AG10803 (cell line): ENCODE measurements around the gene APH1B.

Experiments
- DNase-seq: peaks from one replicate; pipeline ENCODE4 v3.0.0; 2010; ENCODE audit warnings: low read depth
- H3K4me3 ChIP-seq: 2 replicates; pipeline ENCODE4 v1.5.1; 2011; ENCODE audit warnings: mild to moderate bottlenecking, low read length, control low read depth
- TF ChIP-seq, protein P1 (sequence below): conservative IDR thresholded peaks from 2 replicates; pipeline ENCODE4 v1.5.1; 2011; ENCODE audit warnings: mild to moderate bottlenecking, low read length, control low read depth, inconsistent platforms

Gene APH1B

DNA sequence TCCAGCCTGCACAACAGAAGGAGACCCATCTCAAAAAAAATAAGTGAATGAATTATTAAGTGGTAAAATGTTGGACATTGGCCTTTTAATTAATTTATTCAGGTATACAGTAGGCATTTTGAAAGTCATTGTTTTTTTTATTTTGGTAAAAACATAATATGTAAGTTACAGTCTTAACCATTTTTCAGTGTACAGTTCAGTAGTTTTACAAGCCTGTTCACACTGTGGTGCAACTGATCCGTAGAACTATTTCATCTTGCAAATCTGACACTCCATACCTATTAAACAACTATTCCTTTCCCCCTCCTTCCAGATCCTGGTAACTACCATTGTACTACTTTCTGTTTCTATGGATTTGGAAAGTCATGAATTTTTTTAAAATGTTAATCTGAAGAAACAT is 36.1 kb upstream of the APH1B start:
- no peak for DNase-seq
- no peak overlapping the region for H3K4me3 ChIP-seq
- TF ChIP-seq, protein P1, sequence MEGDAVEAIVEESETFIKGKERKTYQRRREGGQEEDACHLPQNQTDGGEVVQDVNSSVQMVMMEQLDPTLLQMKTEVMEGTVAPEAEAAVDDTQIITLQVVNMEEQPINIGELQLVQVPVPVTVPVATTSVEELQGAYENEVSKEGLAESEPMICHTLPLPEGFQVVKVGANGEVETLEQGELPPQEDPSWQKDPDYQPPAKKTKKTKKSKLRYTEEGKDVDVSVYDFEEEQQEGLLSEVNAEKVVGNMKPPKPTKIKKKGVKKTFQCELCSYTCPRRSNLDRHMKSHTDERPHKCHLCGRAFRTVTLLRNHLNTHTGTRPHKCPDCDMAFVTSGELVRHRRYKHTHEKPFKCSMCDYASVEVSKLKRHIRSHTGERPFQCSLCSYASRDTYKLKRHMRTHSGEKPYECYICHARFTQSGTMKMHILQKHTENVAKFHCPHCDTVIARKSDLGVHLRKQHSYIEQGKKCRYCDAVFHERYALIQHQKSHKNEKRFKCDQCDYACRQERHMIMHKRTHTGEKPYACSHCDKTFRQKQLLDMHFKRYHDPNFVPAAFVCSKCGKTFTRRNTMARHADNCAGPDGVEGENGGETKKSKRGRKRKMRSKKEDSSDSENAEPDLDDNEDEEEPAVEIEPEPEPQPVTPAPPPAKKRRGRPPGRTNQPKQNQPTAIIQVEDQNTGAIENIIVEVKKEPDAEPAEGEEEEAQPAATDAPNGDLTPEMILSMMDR, result no peak

DNA sequence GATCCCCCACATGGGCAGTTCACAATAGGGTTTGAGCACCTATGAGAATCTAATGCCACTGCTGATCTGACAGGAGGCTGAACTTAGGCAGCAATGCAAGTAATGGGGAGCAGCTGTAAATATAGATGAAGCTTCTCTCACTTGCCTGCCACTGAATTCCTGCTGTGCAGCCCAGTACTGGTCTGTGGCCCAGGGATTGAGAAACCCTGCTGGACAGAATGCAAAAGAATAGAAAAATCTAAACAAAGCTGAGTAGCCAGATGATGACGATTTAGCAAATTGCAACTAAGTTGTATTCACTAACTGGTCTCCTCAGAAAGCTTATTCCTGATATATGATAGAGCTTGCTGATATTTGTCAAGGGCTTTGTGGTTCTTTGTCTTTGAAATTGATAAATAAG is 34.3 kb upstream of the APH1B start:
- peak; percentile 91 for DNase-seq
- TF ChIP-seq, protein P1, result peak; percentile 36
- H3K4me3 ChIP-seq, result no peak overlapping the region

DNA sequence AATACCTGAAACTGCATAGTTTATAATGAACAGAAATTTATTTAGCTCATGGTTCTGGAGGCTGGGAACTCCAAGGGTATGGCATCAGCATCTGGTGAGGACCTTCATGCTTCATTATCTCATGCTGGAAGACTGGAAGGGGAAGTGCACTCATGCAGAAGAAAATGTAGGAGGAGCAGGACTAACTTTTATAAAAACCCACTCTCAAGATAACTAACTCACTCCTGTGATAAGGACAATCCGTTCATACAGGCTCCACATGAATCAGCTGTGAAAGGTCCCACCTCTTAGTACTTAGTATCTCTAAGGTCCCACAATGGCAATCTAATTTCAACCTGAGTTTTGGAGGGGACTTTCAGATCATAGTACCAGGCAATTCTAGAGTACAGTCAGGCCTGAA is 33.6 kb upstream of the APH1B start:
- H3K4me3 ChIP-seq, result no peak overlapping the region
- TF ChIP-seq, protein P1, result no peak
- no peak for DNase-seq

DNA sequence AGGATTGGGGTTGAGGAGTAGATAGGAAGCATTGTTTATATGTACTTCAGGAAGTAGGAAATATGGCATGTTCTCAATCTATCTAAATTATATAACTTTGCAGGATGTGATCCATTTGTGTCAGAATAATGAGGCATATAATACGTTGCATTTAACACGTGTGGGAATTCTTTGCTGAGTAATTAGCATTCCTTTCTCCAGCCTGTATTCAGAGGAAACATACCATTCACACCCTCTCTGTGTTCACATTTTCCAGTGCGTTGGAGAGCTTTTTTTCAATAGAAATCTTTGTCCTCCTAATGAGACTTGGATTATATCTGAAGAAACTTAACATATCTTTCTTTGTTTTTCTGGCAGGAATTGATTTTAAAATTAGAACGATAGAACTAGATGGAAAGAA is 33.0 kb upstream of the APH1B start:
- peak; percentile 84 for DNase-seq
- TF ChIP-seq, protein P1, result no peak
- H3K4me3 ChIP-seq, result no peak overlapping the region

DNA sequence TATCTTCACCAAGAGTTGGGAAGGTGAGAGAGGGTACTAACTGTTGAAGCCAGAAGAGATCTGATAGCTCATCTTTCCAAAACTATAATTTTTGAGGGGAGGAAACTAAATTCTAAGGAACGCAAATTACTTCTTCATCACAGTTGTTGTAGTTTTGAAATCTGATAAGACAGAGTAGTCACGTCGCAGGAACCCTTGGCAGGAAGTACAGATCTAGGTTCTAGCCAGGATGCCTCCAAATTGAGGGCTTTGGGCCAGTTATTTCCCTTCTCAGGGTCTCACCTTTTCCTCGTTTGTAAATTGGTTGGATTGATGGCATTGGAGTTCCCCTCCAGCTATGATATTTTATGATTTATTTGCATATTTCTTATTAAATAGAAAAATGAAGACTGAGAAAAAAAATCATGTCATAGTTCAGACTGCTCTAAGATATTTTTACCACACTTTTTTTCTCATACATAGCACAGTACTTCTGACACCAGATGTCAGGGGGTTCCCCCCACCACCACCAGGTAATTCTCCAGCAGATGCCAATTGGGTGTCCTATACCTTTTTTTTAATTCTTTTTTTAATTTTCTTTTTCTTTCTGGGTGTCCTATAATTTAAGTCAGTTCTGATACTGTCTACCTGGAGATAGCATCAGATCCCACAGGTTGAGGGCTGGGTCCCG is 32.3 kb upstream of the APH1B start:
- TF ChIP-seq, protein P1, result no peak
- DNase-seq, result no peak
- no peak overlapping the region for H3K4me3 ChIP-seq

DNA sequence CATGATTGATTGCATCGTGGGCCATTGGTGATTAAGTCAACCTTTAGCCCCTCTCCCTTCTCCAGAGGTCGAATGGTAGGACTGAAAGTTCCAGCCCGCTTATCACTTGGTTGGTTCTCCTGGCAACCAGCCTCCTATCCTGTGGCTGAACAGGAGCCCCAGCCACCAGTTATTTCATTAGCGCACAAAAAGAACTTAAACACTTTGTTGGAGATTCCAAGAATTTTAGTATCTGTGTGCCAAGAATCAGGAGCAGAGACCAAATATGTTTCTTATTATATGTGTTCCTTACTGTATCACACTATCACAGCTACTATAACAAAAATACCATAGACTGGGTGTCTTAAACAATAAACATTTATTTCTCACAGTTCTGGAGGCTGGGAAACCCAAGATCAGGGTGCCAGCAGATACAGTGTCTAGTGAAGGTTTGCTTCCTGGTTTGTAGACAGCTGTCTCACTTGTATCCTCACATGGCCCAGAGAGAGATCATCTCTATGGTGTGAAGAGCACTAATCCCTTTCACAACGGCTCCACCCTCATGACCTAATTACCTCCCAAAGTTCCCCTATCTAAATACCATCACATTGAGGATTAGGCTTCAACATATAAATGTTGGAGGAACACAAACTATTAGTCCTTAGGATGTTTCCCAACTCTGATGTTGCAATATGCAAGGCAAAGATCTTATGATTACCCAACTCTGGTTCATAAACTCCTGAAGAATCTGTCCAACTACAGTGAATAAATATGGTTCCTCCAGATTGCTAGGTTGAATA is 30.5 kb upstream of the APH1B start:
- DNase-seq, result peak; percentile 97
- H3K4me3 ChIP-seq, result no peak overlapping the region
- TF ChIP-seq, protein P1, result no peak
